ENCODE results near the gene ENAH.
"Not testable (repeated sequence)": the region's sequence is repeated elsewhere in the genome, so short reads cannot be mapped to it uniquely, and the experiment has no call there.

Gene ENAH

DNA sequence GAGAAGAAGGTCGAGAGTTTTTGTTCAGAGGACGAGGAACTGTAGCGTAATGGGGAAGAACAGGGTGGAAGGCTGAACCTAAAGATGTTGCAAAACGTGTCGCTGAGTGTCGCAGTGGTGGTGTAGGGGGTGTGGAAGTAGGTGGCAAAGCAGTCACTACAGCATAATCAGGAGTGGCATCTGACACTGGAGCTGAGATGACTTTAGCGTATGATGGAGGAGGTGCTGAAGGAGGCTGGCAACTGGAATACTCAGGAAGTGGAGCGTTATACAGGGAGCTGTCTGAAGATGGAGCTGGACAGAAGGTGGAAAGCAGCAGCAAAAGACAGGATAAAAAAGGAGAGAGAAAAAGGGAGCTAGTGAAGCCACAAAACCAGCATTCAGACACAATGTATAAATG lies 135.2 kb downstream of the ENAH start:
- H3K4me3 ChIP-seq (ENCODE audit: low read length), result no peak overlapping the region
- DNase-seq (ENCODE audit: low read depth), result no peak
- TF ChIP-seq CTCF (conservative IDR thresholded peaks at IDR 0.05; ENCODE audit: low read depth, low read length), result peak; percentile 7

DNA sequence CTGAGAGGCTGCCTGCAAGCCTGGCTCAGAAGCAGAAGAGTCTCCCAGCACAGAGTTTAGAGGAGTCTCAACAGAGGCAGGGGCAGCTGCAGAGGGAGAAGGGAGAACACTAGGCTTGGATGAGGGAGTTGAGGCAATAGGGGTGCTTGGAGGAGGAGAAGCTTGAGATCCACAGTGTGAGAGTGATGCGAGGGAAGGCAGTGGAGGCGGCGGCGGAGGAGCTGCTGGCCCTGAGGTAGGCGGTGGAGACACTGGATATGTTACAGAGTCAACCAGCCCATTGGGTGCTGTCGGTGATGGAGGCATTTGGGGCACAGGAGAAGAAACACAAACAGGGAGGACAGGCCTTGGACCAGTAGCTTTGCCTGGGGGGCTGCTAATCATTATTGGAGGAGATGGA lies 135.7 kb downstream of the ENAH start:
- TF ChIP-seq CTCF (conservative IDR thresholded peaks at IDR 0.05; ENCODE audit: low read depth, low read length), result no peak
- H3K4me3 ChIP-seq (ENCODE audit: low read length), result no peak overlapping the region
- DNase-seq (ENCODE audit: low read depth), result no peak

DNA sequence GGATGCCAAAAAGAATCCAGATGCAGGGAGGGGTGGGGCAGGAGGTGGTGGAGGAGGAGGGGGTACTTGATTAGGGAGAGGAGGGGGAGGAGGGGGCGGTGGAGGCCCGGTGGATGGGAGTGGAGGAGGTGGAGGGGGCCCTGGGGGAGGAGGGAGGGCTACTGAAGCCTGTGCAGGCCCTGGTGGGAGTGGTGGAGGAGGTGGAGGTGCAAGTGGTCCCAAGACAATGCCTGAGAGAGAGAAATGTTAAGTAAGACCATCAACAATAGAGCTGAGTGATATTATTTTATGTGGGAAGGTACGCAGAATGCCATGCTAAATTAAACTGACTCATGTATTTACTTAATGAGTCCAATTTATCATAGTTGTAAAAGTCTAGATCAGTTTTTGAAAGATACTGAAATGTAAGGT lies 138.2 kb downstream of the ENAH start:
- no peak for TF ChIP-seq CTCF (conservative IDR thresholded peaks at IDR 0.05; ENCODE audit: low read depth, low read length)
- no peak overlapping the region for H3K4me3 ChIP-seq (ENCODE audit: low read length)
- no peak for DNase-seq (ENCODE audit: low read depth)

DNA sequence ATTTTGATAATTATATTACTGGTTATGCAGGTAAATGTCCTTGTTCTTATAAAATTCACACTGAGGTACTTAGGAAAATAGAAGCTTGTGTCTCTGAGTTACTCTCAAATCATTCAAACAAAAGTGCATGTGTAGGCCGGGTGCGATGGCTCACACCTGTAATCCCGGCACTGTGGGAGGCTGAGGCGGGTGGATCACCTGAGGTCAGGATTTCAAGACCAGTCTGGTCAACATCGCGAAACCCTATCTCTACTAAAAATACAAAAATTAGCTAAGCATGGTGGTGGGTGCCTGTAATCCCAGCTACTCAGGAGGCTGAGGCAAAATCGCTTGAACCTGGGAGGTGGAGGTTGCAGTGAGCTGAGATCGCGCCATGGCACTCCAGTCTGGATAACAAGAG lies 139.3 kb downstream of the ENAH start:
- not testable (repeated sequence) for DNase-seq (ENCODE audit: low read depth); H3K4me3 ChIP-seq (ENCODE audit: low read length)

- DNase-seq (ENCODE audit: low read depth), result no peak
- H3K4me3 ChIP-seq (ENCODE audit: low read length), result no peak overlapping the region
- TF ChIP-seq CTCF (conservative IDR thresholded peaks at IDR 0.05; ENCODE audit: low read depth, low read length), result no peak
Measured at GRCh38 chr1:225511828-225512381, 141.0 kb downstream of the ENAH start.

- H3K4me3 ChIP-seq (ENCODE audit: low read length), result not testable (repeated sequence)
Measured at GRCh38 chr1:225510740-225511139, 142.2 kb downstream of the ENAH start.

DNA sequence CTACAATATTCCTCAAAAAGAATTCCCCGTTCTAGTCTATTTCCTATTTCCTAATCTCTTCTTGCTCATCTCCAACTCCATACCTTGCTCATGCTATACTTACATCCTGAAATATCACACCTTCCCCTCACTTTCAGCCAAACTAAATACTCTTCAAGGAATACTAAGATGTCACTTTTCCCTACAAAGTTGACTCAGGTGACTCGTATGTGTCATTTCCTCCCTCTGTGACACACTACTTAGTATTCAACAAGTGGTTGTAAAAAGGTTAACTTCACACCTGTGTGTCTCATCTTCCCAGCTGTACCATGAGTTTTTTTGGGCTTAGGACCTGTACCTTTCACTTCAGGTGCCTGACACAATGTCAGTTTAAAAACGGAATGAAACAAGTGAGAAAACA lies 143.2 kb downstream of the ENAH start:
- TF ChIP-seq CTCF (conservative IDR thresholded peaks at IDR 0.05; ENCODE audit: low read depth, low read length), result no peak
- no peak for DNase-seq (ENCODE audit: low read depth)
- no peak overlapping the region for H3K4me3 ChIP-seq (ENCODE audit: low read length)

More at GRCh38 chr1:225510740-225511139, 142.2 kb downstream of the ENAH start:
- DNase-seq (ENCODE audit: low read depth), result not testable (repeated sequence)

GRCh38 chr1:225509376-225509707 lies 143.6 kb downstream of the ENAH start:
- no peak for TF ChIP-seq CTCF (conservative IDR thresholded peaks at IDR 0.05; ENCODE audit: low read depth, low read length)
- DNase-seq (ENCODE audit: low read depth), result peak; percentile 29
- no peak overlapping the region for H3K4me3 ChIP-seq (ENCODE audit: low read length)
